D721Med (cell line): ENCODE results near the gene GPR31.

Experiments
- DNase-seq: peaks from one replicate; pipeline ENCODE4 v3.0.0; 2011; ENCODE audit warnings: low spot score; ENCODE audit not compliant: insufficient read length
- FAIRE-seq: peaks from 2 replicates; lab custom pipeline; 2011; peaks lifted over from hg19 to GRCh38; lab: Jason Lieb, UNC
- TF ChIP-seq, protein P1 (sequence below): IDR thresholded peaks from 2 replicates; pipeline ENCODE4 v1.5.1; 2012; ENCODE audit warnings: mild to moderate bottlenecking, control low read depth; ENCODE audit not compliant: insufficient read depth; ENCODE audit errors: missing control alignments

Gene GPR31

DNA sequence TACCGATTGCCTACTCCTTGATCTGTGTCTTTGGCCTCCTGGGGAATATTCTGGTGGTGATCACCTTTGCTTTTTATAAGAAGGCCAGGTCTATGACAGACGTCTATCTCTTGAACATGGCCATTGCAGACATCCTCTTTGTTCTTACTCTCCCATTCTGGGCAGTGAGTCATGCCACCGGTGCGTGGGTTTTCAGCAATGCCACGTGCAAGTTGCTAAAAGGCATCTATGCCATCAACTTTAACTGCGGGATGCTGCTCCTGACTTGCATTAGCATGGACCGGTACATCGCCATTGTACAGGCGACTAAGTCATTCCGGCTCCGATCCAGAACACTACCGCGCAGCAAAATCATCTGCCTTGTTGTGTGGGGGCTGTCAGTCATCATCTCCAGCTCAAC, 21.4 kb downstream of the GPR31 start:
- FAIRE-seq, result no peak
- no peak for DNase-seq
- TF ChIP-seq, protein P1, sequence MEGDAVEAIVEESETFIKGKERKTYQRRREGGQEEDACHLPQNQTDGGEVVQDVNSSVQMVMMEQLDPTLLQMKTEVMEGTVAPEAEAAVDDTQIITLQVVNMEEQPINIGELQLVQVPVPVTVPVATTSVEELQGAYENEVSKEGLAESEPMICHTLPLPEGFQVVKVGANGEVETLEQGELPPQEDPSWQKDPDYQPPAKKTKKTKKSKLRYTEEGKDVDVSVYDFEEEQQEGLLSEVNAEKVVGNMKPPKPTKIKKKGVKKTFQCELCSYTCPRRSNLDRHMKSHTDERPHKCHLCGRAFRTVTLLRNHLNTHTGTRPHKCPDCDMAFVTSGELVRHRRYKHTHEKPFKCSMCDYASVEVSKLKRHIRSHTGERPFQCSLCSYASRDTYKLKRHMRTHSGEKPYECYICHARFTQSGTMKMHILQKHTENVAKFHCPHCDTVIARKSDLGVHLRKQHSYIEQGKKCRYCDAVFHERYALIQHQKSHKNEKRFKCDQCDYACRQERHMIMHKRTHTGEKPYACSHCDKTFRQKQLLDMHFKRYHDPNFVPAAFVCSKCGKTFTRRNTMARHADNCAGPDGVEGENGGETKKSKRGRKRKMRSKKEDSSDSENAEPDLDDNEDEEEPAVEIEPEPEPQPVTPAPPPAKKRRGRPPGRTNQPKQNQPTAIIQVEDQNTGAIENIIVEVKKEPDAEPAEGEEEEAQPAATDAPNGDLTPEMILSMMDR, result no peak

DNA sequence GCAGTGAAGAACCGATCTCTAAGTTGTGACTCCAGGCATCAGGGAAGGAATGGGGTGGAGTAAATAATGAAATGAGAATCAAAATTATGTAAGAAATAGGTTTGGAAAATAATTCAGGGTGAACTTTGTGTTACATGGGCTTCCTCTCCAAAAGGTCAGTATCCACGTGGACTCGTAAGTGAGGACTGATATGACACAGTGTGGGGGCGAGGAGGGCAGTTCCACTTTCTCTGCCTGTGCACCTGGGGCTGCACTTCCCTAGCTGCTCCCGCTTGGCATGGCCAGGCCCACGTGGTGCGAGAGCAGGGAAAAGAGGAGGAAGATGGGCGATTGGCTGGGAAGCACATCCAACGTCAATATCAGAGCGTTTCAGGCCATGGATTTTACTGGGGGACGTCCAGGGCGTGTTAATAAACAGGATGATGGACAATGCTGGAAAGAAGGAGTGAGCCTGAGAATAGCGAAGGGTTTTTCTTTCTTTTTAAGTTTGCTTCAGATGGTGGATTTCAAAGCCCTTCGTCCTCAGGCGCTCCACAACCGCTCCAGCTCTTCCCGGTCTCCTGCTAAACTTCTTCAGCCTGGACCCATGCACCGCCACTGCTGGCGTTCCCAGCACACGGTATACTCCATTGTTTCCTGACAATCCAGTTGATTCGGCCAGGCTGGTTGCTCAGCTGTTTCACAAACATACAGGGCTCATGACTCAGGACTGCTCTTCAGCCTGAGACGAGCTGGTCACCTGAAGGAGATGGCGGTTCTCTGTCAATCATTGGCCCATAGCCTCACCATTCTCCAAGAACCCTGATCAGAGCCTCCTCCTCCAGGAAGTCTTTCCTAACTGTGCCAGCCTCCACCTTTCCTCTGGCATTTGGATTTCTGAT, 23.1 kb downstream of the GPR31 start:
- no peak for DNase-seq
- TF ChIP-seq, protein P1, result no peak
- FAIRE-seq, result no peak

DNA sequence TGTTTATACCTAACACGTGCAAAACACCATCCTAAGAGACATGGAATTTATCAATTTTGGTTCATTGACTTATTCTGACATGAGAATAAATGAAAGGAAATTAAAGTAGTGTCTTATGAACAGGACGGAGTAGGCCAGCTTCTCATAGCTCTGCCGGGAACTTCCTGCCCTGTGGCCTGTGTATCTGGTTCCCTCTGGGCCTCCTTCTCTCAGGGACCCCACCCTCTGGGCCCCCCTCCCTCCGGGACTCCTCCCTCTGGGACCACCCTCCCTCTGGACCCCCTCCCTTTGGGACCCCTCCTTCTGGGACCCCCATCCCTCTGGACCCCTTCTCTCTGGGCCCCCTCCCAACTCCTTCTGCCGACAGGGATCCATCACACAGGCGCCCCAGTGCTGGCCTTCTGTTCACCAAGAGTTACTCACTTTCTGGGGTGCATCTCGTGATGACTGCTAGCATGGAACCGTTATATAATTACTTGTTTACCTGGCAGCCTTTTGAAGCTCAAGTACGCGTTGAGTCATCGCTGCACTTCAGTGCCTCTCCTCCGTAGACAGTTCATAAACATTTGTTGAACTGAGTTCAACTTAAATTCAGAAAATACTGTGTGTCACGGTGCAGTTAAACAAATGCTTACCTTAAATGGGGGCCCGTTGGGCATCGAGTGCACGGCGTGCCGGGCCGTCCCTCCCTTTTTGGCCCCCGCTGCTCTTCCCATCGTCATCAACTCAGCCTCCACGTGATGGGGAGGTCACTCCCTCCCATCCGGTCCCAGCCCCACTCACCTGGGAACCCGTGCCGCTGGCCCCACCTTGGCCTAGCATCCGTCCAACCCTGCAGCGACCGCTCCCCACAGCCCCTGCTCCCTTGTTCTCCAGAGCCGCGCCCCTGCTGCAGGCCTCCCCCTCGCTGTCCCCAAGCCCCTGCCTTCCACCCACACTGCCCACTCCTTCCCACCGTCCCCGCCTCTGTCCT, 26.8 kb downstream of the GPR31 start:
- FAIRE-seq, result no peak
- TF ChIP-seq, protein P1, result no peak
- no peak for DNase-seq

DNA sequence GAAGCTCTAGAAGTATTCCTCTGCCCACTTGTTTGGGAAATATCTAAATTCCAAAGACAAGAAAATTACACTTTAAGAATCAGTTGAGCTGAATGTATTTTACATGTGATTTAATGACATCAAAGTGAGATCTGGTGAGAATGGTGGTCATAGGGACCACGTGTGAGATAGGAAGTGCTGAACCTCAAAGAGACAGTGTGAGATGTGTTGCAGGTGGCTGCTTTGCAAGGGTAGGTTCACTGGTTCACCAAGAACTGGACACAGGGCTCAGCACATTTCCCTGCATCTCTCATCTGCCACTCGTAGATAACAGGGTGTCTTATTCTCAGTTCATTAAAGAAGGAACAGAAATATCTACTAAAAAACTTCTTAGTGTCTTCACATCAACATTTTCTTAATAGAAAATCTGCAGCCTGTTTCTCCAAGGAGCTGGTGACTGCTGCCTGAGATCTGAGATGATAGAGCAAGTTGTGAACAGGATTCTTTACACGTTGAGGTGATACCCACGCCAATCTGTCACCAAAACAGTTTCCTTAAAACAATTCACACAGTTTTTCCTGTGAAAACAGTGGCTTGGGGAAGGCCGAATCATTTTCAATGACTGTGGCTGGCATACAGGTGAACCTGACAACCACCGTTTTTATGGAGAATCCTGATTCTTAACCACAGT, 27.6 kb downstream of the GPR31 start:
- DNase-seq, result no peak
- FAIRE-seq, result no peak
- TF ChIP-seq, protein P1, result no peak

DNA sequence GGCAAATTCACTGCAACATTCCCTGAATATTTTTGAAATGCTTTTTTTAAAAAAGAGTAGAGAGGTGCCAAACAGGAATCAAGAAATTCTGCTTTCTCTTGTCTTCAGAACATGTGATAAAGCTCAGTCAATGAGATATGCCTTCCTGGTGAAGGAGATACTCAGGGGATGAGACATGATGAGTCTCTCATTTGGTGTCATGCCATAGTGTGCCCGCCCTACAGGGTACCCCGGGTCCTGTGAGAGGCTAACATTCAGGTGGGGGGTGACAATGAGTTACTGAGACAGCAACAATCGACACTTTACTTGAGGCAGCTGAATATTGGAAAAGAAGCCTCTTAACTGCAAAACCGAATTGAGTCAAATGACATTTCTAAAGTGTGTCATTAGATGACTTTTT, 28.2 kb downstream of the GPR31 start:
- no peak for FAIRE-seq
- TF ChIP-seq, protein P1, result no peak
- no peak for DNase-seq

DNA sequence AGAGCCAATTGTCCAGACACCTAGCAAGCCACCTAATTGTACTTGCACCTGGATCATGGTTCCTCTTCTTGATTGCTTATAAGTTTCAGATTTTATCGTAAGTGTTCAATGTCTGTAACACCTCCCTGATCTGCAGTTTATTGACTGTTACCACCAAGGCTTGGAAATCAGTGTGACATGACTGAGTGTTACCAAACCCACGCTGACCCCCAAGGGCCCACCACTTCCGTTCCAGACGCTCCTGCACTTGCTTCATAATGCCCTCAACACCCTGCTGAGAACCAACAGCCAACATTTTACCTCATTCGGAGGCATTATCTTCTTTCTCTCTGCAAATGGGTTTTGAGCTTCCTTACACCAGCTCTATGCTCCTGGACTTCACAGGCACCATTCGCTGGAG, 28.6 kb downstream of the GPR31 start:
- TF ChIP-seq, protein P1, result no peak
- DNase-seq (no peak), FAIRE-seq (no peak)
